Measurements from ENCODE around the gene POLD1.

Gene POLD1

DNA sequence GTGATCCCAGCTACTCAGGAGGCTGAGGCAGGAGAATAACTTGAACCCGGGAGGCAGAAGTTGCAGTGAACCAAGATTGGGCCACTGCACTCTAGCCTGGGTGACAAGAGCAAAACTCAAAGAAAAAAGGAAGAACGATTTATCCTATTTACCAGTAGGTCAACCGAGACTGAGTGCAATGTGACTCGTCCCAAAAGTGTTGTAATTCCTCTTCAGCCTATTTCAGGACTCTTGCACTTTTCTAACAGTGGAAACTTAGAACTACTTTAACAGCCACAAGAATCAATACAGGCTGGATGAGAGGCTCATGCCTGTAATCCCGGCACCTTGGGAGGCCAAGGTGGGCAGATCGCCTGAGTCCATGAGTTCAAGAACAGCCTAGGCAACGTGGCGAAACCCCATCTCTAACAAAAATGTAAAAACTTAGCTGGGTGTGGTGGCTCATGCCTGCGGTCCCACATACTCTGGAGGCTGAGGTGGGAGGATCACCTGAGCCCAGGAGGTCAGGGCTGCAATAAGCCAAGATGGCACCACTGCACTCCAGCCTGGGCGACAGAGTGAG lies 12.2 kb upstream of the POLD1 start:
- no peak for FAIRE-seq
- no peak for DNase-seq (ENCODE audit: insufficient read length, low spot score)
- TF ChIP-seq CTCF (IDR thresholded peaks at IDR 0.05; ENCODE audit: insufficient read depth, missing control alignments) = no peak

- FAIRE-seq = no peak
- DNase-seq (ENCODE audit: insufficient read length, low spot score) = peak; percentile 83
These were observed 7.7 kb upstream of the POLD1 start, which contains the start of gene NR1H2 for GRCh38 chr19:50376166-50377050. Gene NR1H2, plus strand, starts transcription at chr19:50376457. Its CDS starts 1,149 bp downstream, at chr19:50377606.

GRCh38 chr19:50377051-50377461 lies 7.1 kb upstream of the POLD1 start:
- no peak for FAIRE-seq
- TF ChIP-seq CTCF (IDR thresholded peaks at IDR 0.05; ENCODE audit: insufficient read depth, missing control alignments) = no peak
- DNase-seq (ENCODE audit: insufficient read length, low spot score) = no peak

More at GRCh38 chr19:50376166-50377050, 7.7 kb upstream of the POLD1 start, which contains the start of gene NR1H2:
- TF ChIP-seq CTCF (IDR thresholded peaks at IDR 0.05; ENCODE audit: insufficient read depth, missing control alignments) = no peak

DNA sequence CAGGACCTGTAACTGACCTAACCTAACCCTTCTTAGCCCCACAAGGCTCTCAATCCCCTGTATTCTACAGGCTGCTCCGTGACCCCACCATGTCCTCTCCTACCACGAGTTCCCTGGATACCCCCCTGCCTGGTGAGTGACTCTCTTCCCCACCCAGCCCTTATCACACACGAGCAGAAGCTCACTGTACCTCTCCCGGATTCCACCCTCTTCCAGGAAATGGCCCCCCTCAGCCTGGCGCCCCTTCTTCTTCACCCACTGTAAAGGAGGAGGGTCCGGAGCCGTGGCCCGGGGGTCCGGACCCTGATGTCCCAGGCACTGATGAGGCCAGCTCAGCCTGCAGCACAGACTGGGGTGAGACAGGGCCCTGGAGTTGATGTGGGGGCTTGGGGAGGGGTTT lies 6.6 kb upstream of the POLD1 start:
- TF ChIP-seq CTCF (IDR thresholded peaks at IDR 0.05; ENCODE audit: insufficient read depth, missing control alignments) = no peak
- FAIRE-seq = no peak
- DNase-seq (ENCODE audit: insufficient read length, low spot score) = no peak

- TF ChIP-seq CTCF (IDR thresholded peaks at IDR 0.05; ENCODE audit: insufficient read depth, missing control alignments) = no peak
- no peak for FAIRE-seq
These were observed 5.8 kb upstream of the POLD1 start for GRCh38 chr19:50378169-50378862.

DNA sequence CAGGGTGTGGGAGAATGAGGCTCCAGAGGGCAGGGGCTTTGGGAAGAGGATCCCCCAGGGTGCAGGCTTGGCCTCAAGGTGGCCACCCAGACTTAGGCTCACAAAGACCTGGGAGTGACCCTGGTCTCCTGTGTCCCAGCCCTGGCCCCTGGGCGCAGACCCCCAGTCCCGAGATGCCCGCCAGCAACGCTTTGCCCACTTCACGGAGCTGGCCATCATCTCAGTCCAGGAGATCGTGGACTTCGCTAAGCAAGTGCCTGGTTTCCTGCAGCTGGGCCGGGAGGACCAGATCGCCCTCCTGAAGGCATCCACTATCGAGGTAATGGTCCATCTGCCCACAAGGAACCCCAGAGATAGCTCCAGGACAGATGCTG lies 5.3 kb upstream of the POLD1 start:
- no peak for DNase-seq (ENCODE audit: insufficient read length, low spot score)
- FAIRE-seq = no peak
- no peak for TF ChIP-seq CTCF (IDR thresholded peaks at IDR 0.05; ENCODE audit: insufficient read depth, missing control alignments)

More at GRCh38 chr19:50378169-50378862, 5.8 kb upstream of the POLD1 start:
- no peak for DNase-seq (ENCODE audit: insufficient read length, low spot score)

Data from D721Med (cell line).